Endothelial cell of umbilical vein (primary cell): ENCODE data around the gene TEX19.

Experiments
- EZH2 ChIP-seq: IDR thresholded peaks from 2 replicates; pipeline ENCODE4 v1.6.1; 2012; ENCODE audit warnings: borderline replicate concordance, low read depth, mild to moderate bottlenecking, moderate library complexity, low read length, inconsistent platforms; ENCODE audit not compliant: severe bottlenecking
- MYC ChIP-seq: IDR thresholded peaks from one replicate; pipeline ENCODE4 v1.6.1; 2011; ENCODE audit warnings: mild to moderate bottlenecking, low read depth, low read length
- POLR2A ChIP-seq: IDR thresholded peaks from 2 replicates; pipeline ENCODE4 v1.6.1; 2012; ENCODE audit warnings: low read depth, mild to moderate bottlenecking, control low read depth, low read length
- POLR2AphosphoS5 ChIP-seq: IDR thresholded peaks from 2 replicates; pipeline ENCODE4 v1.6.1; 2012; ENCODE audit warnings: low read depth, mild to moderate bottlenecking, control low read depth, low read length, moderate library complexity; ENCODE audit not compliant: insufficient read depth
- TF ChIP-seq, protein P1 (sequence below), 2 donors: IDR thresholded peaks; 1 replicate in 1 of 2; 2 replicates in 1 of 2; pipeline ENCODE4 v1.5.1; 2011; ENCODE audit warnings: low read length in 2 of 2, mild to moderate bottlenecking in 2 of 2, moderate library complexity in 2 of 2, control low read depth in 1 of 2, inconsistent platforms in 1 of 2, low read depth in 1 of 2; ENCODE audit not compliant: insufficient read depth in 1 of 2; ENCODE audit errors: extremely low read depth in 1 of 2

DNA sequence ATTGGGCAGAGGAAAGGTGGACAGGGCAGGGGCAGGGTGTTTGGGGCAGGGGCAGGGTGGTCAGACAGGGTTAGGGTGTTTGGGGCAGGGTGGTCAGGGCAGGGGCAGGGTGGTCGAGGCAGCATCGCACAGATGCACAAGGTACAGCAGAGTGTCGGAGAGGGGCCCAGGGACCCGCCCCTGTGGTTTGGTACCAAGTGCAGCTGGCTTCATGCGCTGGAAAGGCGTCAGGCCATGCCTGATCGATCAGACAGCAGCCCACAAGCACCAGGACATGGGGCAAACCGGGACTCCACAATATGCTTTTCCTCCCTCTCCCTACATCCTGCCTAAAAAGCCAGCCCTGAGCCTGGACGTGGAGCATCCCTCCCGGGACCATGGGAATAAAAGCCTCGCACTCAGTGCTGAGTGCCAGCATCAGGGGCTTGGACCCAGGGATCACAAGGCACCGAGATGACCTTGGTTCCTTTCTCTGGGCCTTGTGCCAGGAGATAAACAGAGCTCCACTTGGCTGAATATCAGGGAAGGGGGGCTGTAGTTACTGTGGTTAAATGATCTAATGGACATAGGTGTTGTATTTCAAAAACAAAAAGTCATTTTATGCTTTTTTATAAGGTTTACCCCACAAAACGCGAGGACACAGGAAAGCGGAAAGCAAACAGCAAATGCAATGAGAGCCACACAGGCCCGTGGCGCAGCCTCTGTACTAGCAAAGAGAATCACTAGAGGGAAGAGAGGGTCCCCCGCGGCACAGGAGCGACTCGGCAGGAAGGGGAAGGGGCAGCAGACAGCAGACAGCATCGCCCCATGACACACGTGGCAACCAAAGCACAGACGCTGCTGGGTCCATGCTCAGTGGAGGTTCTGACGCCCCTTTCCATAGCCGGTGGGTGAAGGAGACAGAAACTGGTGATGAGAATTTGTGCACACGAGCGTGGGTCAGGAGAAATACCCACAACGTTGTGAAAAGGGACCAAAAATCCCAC is 53.8 kb downstream of the TEX19 start:
- no peak for TF ChIP-seq MYC
- no peak for TF ChIP-seq POLR2A
- TF ChIP-seq, protein P1, sequence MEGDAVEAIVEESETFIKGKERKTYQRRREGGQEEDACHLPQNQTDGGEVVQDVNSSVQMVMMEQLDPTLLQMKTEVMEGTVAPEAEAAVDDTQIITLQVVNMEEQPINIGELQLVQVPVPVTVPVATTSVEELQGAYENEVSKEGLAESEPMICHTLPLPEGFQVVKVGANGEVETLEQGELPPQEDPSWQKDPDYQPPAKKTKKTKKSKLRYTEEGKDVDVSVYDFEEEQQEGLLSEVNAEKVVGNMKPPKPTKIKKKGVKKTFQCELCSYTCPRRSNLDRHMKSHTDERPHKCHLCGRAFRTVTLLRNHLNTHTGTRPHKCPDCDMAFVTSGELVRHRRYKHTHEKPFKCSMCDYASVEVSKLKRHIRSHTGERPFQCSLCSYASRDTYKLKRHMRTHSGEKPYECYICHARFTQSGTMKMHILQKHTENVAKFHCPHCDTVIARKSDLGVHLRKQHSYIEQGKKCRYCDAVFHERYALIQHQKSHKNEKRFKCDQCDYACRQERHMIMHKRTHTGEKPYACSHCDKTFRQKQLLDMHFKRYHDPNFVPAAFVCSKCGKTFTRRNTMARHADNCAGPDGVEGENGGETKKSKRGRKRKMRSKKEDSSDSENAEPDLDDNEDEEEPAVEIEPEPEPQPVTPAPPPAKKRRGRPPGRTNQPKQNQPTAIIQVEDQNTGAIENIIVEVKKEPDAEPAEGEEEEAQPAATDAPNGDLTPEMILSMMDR (IDR thresholded peaks at IDR 0.05; ENCODE audit: extremely low read depth in 1 of 2, insufficient read depth in 1 of 2, low read depth in 1 of 2, low read length in 2 of 2), result no peak
- no peak for TF ChIP-seq POLR2AphosphoS5
- TF ChIP-seq EZH2, result no peak
